Bronchial epithelial cell (primary cell): Measurements from ENCODE around the gene WFS1. TPM values are rescaled to one million over a fixed set of nuclear protein-coding genes. Genes with fewer than 3 reads are reported as not detected.

Source experiments
- DNase-seq: peaks from one replicate; pipeline ENCODE4 v3.0.0-alpha.2; 2010; ENCODE audit warnings: low read depth
- FAIRE-seq: peaks from 2 replicates; lab custom pipeline; 2011; peaks lifted over from hg19 to GRCh38; lab: Jason Lieb, UNC
- H3K27me3 ChIP-seq: 2 replicates; pipeline ENCODE4 v1.5.1; 2011; ENCODE audit warnings: low read length; ENCODE audit not compliant: control insufficient read depth, insufficient read depth
- H3K36me3 ChIP-seq: 2 replicates; pipeline ENCODE4 v1.5.1; 2011; ENCODE audit warnings: low read length; ENCODE audit not compliant: control insufficient read depth, insufficient read depth
- H3K4me3 ChIP-seq: 2 replicates; pipeline ENCODE4 v1.5.1; 2011; ENCODE audit warnings: mild to moderate bottlenecking, low read depth, low read length, control low read depth
- CTCF ChIP-seq: IDR thresholded peaks from 2 replicates; pipeline ENCODE4 v1.5.1; 2011; ENCODE audit warnings: mild to moderate bottlenecking, moderate library complexity, low read length, control low read depth, inconsistent platforms; ENCODE audit not compliant: insufficient read depth, severe bottlenecking
- total RNA-seq: library from RNA; depleted of rRNA; stranded (reverse); fragments of >200 nt; gene quantifications from 2 replicates; pipeline ENCODE4 v1.2.1, GENCODE V29; 2014

The WFS1 gene
- total RNA-seq, 1 donor from 2014 or later: 7.9 TPM

DNA sequence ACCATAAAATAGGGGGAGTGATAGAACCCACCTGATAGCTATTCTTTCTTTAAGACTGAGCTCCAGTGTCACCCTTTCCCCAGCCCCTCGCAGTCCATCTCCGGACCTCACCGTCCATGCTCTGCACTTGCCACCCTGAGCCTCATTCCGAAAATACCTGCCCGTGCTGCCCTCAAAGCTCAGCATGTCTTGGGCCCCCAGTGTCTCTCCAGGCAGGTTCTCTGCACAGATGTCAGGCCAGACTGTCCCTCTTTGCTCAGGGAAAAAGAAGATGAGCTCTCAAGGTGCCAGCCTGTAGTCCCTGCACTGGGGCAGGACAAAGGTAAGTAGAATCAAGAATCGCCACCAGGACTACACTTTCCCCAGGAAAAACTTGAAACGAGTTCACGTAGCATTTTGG is 9.8 kb upstream of the WFS1 start:
- no peaks in the 10 kb centered on the region for H3K27me3 ChIP-seq
- TF ChIP-seq CTCF: no peak
- H3K36me3 ChIP-seq: no peaks in the 10 kb centered on the region
- no peak for DNase-seq
- no peak for FAIRE-seq
- H3K4me3 ChIP-seq: no peak overlapping the region

- Histone ChIP-seq H3K36me3 (no peaks in the 10 kb centered on the region), H3K4me3 (no peak overlapping the region), H3K27me3 (no peaks in the 10 kb centered on the region)
- DNase-seq: no peak
- no peak for FAIRE-seq
- no peak for TF ChIP-seq CTCF
These were observed 7.5 kb upstream of the WFS1 start for GRCh38 chr4:6262176-6262575.

GRCh38 chr4:6262847-6263487 is 6.7 kb upstream of the WFS1 start:
- Histone ChIP-seq H3K27me3 (no peaks in the 10 kb centered on the region), H3K36me3 (no peaks in the 10 kb centered on the region), H3K4me3 (no peak overlapping the region)
- no peak for DNase-seq
- no peak for TF ChIP-seq CTCF
- no peak for FAIRE-seq

- DNase-seq (no peak), FAIRE-seq (no peak)
- no peak overlapping the region for H3K4me3 ChIP-seq
- no peaks in the 10 kb centered on the region for H3K36me3 ChIP-seq
- no peak for TF ChIP-seq CTCF
- H3K27me3 ChIP-seq: no peaks in the 10 kb centered on the region
These were observed 6.0 kb upstream of the WFS1 start for GRCh38 chr4:6263526-6264224.

GRCh38 chr4:6264225-6264540 is 5.5 kb upstream of the WFS1 start:
- Histone ChIP-seq H3K36me3 (no peaks in the 10 kb centered on the region), H3K4me3 (no peak overlapping the region), H3K27me3 (no peaks in the 10 kb centered on the region)
- peak; percentile 64 for TF ChIP-seq CTCF
- peak; percentile 29 for DNase-seq
- FAIRE-seq: no peak
